ENCODE data around the gene MYG1.
"Not testable (repeated sequence)": the region's sequence is repeated elsewhere in the genome, so short reads cannot be mapped to it uniquely, and the experiment has no call there.

Gene MYG1

GRCh38 chr12:53330671-53331070 lies 31.2 kb downstream of the MYG1 start:
- Histone ChIP-seq H3K27ac (ENCODE audit: low read length) (no peak overlapping the region), H3K4me3 (ENCODE audit: low read depth in 1 of 2, low read length in 2 of 2) (no peak overlapping the region), H3K9me3 (ENCODE audit: control insufficient read depth in 1 of 2, low read length in 2 of 2) (no peaks in the 10 kb centered on the region), H3K4me1 (ENCODE audit: control insufficient read depth in 1 of 2, insufficient read depth in 2 of 2, low read length in 2 of 2) (peaks cover 0 to 5% of the 10 kb centered on the region in 2 donors), H3K27me3 (ENCODE audit: low read depth, low read length) (peaks cover under 1% of the 10 kb centered on the region), H3K36me3 (ENCODE audit: control insufficient read depth in 1 of 2, insufficient read depth in 2 of 2, low read length in 2 of 2) (no peaks in the 10 kb centered on the region)

- peaks cover 11% of the 10 kb centered on the region for H3K27me3 ChIP-seq (ENCODE audit: low read depth, low read length)
- H3K36me3 ChIP-seq (ENCODE audit: control insufficient read depth in 1 of 2, insufficient read depth in 2 of 2, low read length in 2 of 2); H3K4me1 ChIP-seq (ENCODE audit: control insufficient read depth in 1 of 2, insufficient read depth in 2 of 2, low read length in 2 of 2); H3K27ac ChIP-seq (ENCODE audit: low read length); H3K4me3 ChIP-seq (ENCODE audit: low read depth in 1 of 2, low read length in 2 of 2); H3K9me3 ChIP-seq (ENCODE audit: control insufficient read depth in 1 of 2, low read length in 2 of 2): not testable (repeated sequence)
Observed at GRCh38 chr12:53332339-53332738, 32.8 kb downstream of the MYG1 start.

- no peak overlapping the region for H3K27ac ChIP-seq (ENCODE audit: low read length)
- H3K4me3 ChIP-seq (ENCODE audit: low read depth in 1 of 2, low read length in 2 of 2): no peak overlapping the region
- no peaks in the 10 kb centered on the region for H3K9me3 ChIP-seq (ENCODE audit: control insufficient read depth in 1 of 2, low read length in 2 of 2)
- peaks cover 11% of the 10 kb centered on the region for H3K27me3 ChIP-seq (ENCODE audit: low read depth, low read length)
- H3K36me3 ChIP-seq (ENCODE audit: control insufficient read depth in 1 of 2, insufficient read depth in 2 of 2, low read length in 2 of 2): no peaks in the 10 kb centered on the region
- H3K4me1 ChIP-seq (ENCODE audit: control insufficient read depth in 1 of 2, insufficient read depth in 2 of 2, low read length in 2 of 2): no peaks in the 10 kb centered on the region
Observed at GRCh38 chr12:53332744-53333143, 33.2 kb downstream of the MYG1 start.

DNA sequence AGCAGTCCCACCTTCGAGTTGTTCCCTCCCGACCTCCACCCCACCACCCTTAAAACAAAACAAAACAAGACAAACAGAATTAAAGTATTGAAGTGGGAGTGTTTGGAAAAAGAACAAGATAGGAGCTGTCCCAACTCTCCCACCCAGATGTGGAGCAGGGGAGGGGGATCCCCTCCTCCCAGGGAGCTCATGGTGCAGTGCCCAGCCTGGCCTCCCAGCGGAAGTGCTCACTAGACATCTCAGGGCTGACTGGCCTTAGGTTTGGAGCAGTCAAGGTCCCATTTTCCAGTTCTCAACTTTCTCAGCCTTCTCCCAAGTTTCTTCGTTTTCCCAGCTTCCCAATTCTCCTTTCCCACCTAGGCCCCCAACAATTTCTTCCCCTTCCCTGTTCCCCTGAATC lies 33.8 kb downstream of the MYG1 start:
- Histone ChIP-seq H3K4me3 (ENCODE audit: low read depth in 1 of 2, low read length in 2 of 2) (no peak overlapping the region), H3K27ac (ENCODE audit: low read length) (no peak overlapping the region), H3K9me3 (ENCODE audit: control insufficient read depth in 1 of 2, low read length in 2 of 2) (no peaks in the 10 kb centered on the region), H3K27me3 (ENCODE audit: low read depth, low read length) (peaks cover 11% of the 10 kb centered on the region), H3K36me3 (ENCODE audit: control insufficient read depth in 1 of 2, insufficient read depth in 2 of 2, low read length in 2 of 2) (no peaks in the 10 kb centered on the region), H3K4me1 (ENCODE audit: control insufficient read depth in 1 of 2, insufficient read depth in 2 of 2, low read length in 2 of 2) (no peaks in the 10 kb centered on the region)

- H3K4me3 ChIP-seq (ENCODE audit: low read depth in 1 of 2, low read length in 2 of 2): no peak overlapping the region
- no peaks in the 10 kb centered on the region for H3K9me3 ChIP-seq (ENCODE audit: control insufficient read depth in 1 of 2, low read length in 2 of 2)
- no peaks in the 10 kb centered on the region for H3K36me3 ChIP-seq (ENCODE audit: control insufficient read depth in 1 of 2, insufficient read depth in 2 of 2, low read length in 2 of 2)
- peaks cover 14% of the 10 kb centered on the region for H3K27me3 ChIP-seq (ENCODE audit: low read depth, low read length)
- no peaks in the 10 kb centered on the region for H3K4me1 ChIP-seq (ENCODE audit: control insufficient read depth in 1 of 2, insufficient read depth in 2 of 2, low read length in 2 of 2)
- H3K27ac ChIP-seq (ENCODE audit: low read length): no peak overlapping the region
Observed at GRCh38 chr12:53333845-53334244, 34.4 kb downstream of the MYG1 start.

- H3K9me3 ChIP-seq (ENCODE audit: control insufficient read depth in 1 of 2, low read length in 2 of 2): no peaks in the 10 kb centered on the region
- H3K27me3 ChIP-seq (ENCODE audit: low read depth, low read length): peaks cover 16% of the 10 kb centered on the region
- H3K27ac ChIP-seq (ENCODE audit: low read length): no peak overlapping the region
- no peak overlapping the region for H3K4me3 ChIP-seq (ENCODE audit: low read depth in 1 of 2, low read length in 2 of 2)
- no peaks in the 10 kb centered on the region for H3K4me1 ChIP-seq (ENCODE audit: control insufficient read depth in 1 of 2, insufficient read depth in 2 of 2, low read length in 2 of 2)
- H3K36me3 ChIP-seq (ENCODE audit: control insufficient read depth in 1 of 2, insufficient read depth in 2 of 2, low read length in 2 of 2): no peaks in the 10 kb centered on the region
Observed at GRCh38 chr12:53334822-53335221, 35.3 kb downstream of the MYG1 start.

DNA sequence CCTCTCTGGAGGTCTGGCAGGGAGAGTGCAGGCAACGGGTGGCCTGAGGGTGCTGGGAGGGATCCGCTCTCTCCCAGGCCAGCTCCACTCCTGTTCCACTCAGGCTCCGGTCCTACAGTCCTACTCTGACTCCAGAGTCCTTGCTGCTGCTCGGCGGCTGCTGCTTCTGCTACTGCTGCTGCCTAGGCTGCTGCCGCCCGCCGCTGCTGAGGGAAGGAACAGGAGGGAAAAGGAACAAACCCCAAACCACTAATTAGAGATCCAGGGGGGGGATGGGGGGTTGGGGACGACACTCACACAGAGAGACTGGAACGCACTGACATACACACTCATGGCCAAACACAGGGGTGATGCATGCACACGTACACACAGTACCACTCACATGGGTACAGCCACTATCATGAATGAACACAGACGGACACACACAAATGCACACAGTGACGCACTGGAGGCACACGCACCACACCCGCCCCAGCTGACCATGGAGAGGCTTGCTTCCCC lies 36.7 kb downstream of the MYG1 start, which contains the start of gene SP7:
Gene SP7, minus strand, starts transcription at position 174 of the 501 bp plus-strand sequence. CDS start 708 bp downstream, outside the sequence.
- Histone ChIP-seq H3K36me3 (ENCODE audit: control insufficient read depth in 1 of 2, insufficient read depth in 2 of 2, low read length in 2 of 2) (no peaks in the 10 kb centered on the region), H3K4me3 (ENCODE audit: low read depth in 1 of 2, low read length in 2 of 2) (no peak within 1 kb of the TSS), H3K27ac (ENCODE audit: low read length) (no peak within 1 kb of the TSS), H3K4me1 (ENCODE audit: control insufficient read depth in 1 of 2, insufficient read depth in 2 of 2, low read length in 2 of 2) (no peaks in the 10 kb centered on the region), H3K27me3 (ENCODE audit: low read depth, low read length) (peaks cover 16% of the 10 kb centered on the region), H3K9me3 (ENCODE audit: control insufficient read depth in 1 of 2, low read length in 2 of 2) (no peaks in the 10 kb centered on the region)

GRCh38 chr12:53338017-53338416 lies 38.5 kb downstream of the MYG1 start:
- no peaks in the 10 kb centered on the region for H3K36me3 ChIP-seq (ENCODE audit: control insufficient read depth in 1 of 2, insufficient read depth in 2 of 2, low read length in 2 of 2)
- H3K27ac ChIP-seq (ENCODE audit: low read length): no peak overlapping the region
- no peaks in the 10 kb centered on the region for H3K9me3 ChIP-seq (ENCODE audit: control insufficient read depth in 1 of 2, low read length in 2 of 2)
- H3K4me3 ChIP-seq (ENCODE audit: low read depth in 1 of 2, low read length in 2 of 2): no peak overlapping the region
- H3K4me1 ChIP-seq (ENCODE audit: control insufficient read depth in 1 of 2, insufficient read depth in 2 of 2, low read length in 2 of 2): no peaks in the 10 kb centered on the region
- H3K27me3 ChIP-seq (ENCODE audit: low read depth, low read length): peaks cover 16% of the 10 kb centered on the region

GRCh38 chr12:53338916-53339315 lies 39.4 kb downstream of the MYG1 start:
- Histone ChIP-seq H3K4me1 (ENCODE audit: control insufficient read depth in 1 of 2, insufficient read depth in 2 of 2, low read length in 2 of 2) (peaks cover 0 to under 1% of the 10 kb centered on the region in 2 donors), H3K9me3 (ENCODE audit: control insufficient read depth in 1 of 2, low read length in 2 of 2) (no peaks in the 10 kb centered on the region), H3K36me3 (ENCODE audit: control insufficient read depth in 1 of 2, insufficient read depth in 2 of 2, low read length in 2 of 2) (no peaks in the 10 kb centered on the region), H3K27ac (ENCODE audit: low read length) (no peak overlapping the region), H3K27me3 (ENCODE audit: low read depth, low read length) (peaks cover 16% of the 10 kb centered on the region), H3K4me3 (ENCODE audit: low read depth in 1 of 2, low read length in 2 of 2) (no peak overlapping the region)

DNA sequence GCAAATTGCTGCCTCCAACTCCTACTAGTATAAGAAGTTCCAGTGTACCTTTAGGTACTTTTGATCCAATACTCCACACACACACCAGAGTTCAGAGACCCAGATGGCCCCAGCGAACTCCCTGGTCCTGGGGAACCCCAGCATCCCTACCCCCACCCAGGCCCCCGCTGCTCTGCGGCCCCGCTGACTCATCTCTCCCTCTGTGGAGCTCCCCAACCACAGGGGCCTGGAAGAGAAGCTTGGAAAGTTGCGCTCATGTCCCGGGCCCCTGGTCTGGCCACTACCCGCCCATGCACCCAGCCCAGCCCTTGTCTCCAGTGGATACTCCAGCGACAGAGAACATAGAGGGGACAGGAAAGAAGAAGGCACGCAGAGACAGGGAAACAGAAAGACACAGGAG lies 40.9 kb downstream of the MYG1 start:
- Histone ChIP-seq H3K4me3 (ENCODE audit: low read depth in 1 of 2, low read length in 2 of 2) (no peak overlapping the region), H3K4me1 (ENCODE audit: control insufficient read depth in 1 of 2, insufficient read depth in 2 of 2, low read length in 2 of 2) (peaks cover under 1 to 9% of the 10 kb centered on the region in 2 donors), H3K36me3 (ENCODE audit: control insufficient read depth in 1 of 2, insufficient read depth in 2 of 2, low read length in 2 of 2) (no peaks in the 10 kb centered on the region), H3K27me3 (ENCODE audit: low read depth, low read length) (peaks cover 16% of the 10 kb centered on the region), H3K27ac (ENCODE audit: low read length) (no peak overlapping the region), H3K9me3 (ENCODE audit: control insufficient read depth in 1 of 2, low read length in 2 of 2) (no peaks in the 10 kb centered on the region)

DNA sequence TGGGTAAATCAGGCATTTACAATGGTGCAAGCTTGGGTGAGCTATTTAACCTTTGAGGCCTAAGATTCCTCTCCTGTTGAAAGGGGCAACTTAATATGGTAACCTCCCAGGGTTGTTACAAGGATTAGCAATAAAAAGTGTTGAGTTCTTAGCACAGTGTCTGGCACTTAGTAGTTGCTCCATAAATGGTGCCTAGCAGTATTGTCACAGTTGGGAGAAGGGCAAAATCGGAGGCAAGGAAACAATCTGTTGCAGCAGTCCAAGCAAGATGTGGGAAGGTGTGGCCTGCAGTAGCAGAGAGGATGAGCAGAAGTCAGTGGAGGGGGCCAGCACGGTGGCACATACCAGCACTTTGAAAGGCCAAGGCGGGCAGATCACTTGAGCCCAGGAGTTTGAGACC lies 44.0 kb downstream of the MYG1 start:
- Histone ChIP-seq H3K9me3 (ENCODE audit: control insufficient read depth in 1 of 2, low read length in 2 of 2) (no peaks in the 10 kb centered on the region), H3K4me3 (ENCODE audit: low read depth in 1 of 2, low read length in 2 of 2) (no peak overlapping the region), H3K36me3 (ENCODE audit: control insufficient read depth in 1 of 2, insufficient read depth in 2 of 2, low read length in 2 of 2) (no peaks in the 10 kb centered on the region), H3K4me1 (ENCODE audit: control insufficient read depth in 1 of 2, insufficient read depth in 2 of 2, low read length in 2 of 2) (peaks cover 4 to 15% of the 10 kb centered on the region in 2 donors), H3K27me3 (ENCODE audit: low read depth, low read length) (peaks cover 6% of the 10 kb centered on the region), H3K27ac (ENCODE audit: low read length) (no peak overlapping the region)

DNA sequence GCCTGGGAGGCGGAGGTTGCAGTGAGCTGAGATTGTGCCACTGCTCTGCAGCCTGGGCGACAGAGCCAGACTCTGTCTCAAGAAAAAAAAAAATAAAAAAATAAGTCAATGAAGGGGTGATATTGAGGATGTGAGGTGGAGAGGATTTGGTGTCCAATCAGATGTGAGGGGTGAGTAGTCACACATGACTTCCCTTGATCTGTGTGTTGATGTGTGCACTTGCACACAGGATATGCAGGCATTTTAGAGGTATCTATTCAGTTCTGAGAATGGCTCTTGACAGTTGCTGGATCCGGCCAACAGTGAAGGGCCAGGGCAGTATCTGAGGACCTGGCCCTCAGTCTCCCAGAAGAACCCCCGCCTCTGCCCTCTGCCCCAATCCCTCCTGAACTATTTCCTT lies 44.5 kb downstream of the MYG1 start:
- peak overlapping the region in 1 of 2 donors; percentile 81 for H3K4me3 ChIP-seq (ENCODE audit: low read depth in 1 of 2, low read length in 2 of 2)
- H3K9me3 ChIP-seq (ENCODE audit: control insufficient read depth in 1 of 2, low read length in 2 of 2): no peaks in the 10 kb centered on the region
- peaks cover 1% of the 10 kb centered on the region for H3K27me3 ChIP-seq (ENCODE audit: low read depth, low read length)
- H3K27ac ChIP-seq (ENCODE audit: low read length): no peak overlapping the region
- peaks cover 4 to 15% of the 10 kb centered on the region in 2 donors for H3K4me1 ChIP-seq (ENCODE audit: control insufficient read depth in 1 of 2, insufficient read depth in 2 of 2, low read length in 2 of 2)
- H3K36me3 ChIP-seq (ENCODE audit: control insufficient read depth in 1 of 2, insufficient read depth in 2 of 2, low read length in 2 of 2): no peaks in the 10 kb centered on the region

All from muscle layer of duodenum (tissue), 2 donors.